H1 (cell line): ENCODE results near the gene FGD5. TPM values are rescaled to one million over a fixed set of nuclear protein-coding genes. Genes with fewer than 3 reads are reported as not detected.

Experiments used
- CTCF ChIA-PET: fragments of 300-600 bp; sonication (Branson Sonifier 250); formaldehyde crosslinking; loops from one replicate; lab custom pipeline; 2021; ENCODE audit not compliant: partially characterized antibody; lab: Charles Lee
- POLR2A ChIA-PET: fragments of 300-600 bp; sonication (Branson Sonifier 250); formaldehyde crosslinking; loops from one replicate; lab custom pipeline; 2021; ENCODE audit warnings: inconsistent platforms; ENCODE audit not compliant: partially characterized antibody; lab: Charles Lee
- DNase-seq, 2 experiments: peaks; one replicate each; pipeline versions ENCODE4 v3.0.0 to v3.0.0-alpha.2; 2010 to 2022; ENCODE audit warnings: low spot score in 2 of 2, low read depth in 1 of 2, mixed read lengths in 1 of 2
- FAIRE-seq: peaks from 2 replicates; lab custom pipeline; 2011; peaks lifted over from hg19 to GRCh38; lab: Jason Lieb, UNC
- H2AFZ ChIP-seq: 2 replicates; pipeline ENCODE4 v1.8.1; 2012; ENCODE audit warnings: low read length, inconsistent platforms
- H2AK5ac ChIP-seq: 2 replicates; pipeline ENCODE4 v1.6.1; 2013; ENCODE audit warnings: low read depth, low read length
- H2BK120ac ChIP-seq: replicated peaks from 2 replicates; pipeline ENCODE3; 2013; ENCODE audit warnings: low read depth, low read length, inconsistent platforms
- H2BK12ac ChIP-seq: 2 replicates; pipeline ENCODE4 v1.6.1; 2013; ENCODE audit warnings: low read depth, low read length
- H2BK15ac ChIP-seq: 2 replicates; pipeline ENCODE4 v1.6.1; 2013; ENCODE audit warnings: low read length
- H2BK20ac ChIP-seq: 2 replicates; pipeline ENCODE4 v1.6.1; 2013; ENCODE audit warnings: low read length
- H2BK5ac ChIP-seq: 2 replicates; pipeline ENCODE4 v1.6.1; 2013; ENCODE audit warnings: low read depth, low read length
- H3K14ac ChIP-seq: 2 replicates; pipeline ENCODE4 v1.6.1; 2013; ENCODE audit warnings: inconsistent platforms; ENCODE audit not compliant: insufficient read length
- H3K18ac ChIP-seq: 2 replicates; pipeline ENCODE4 v1.6.1; 2013; ENCODE audit warnings: low read length; ENCODE audit errors: extremely low read depth
- H3K23ac ChIP-seq: 2 replicates; pipeline ENCODE4 v1.6.1; 2013; ENCODE audit warnings: inconsistent platforms; ENCODE audit not compliant: insufficient read length
- H3K23me2 ChIP-seq: 2 replicates; pipeline ENCODE4 v1.6.1; 2013; ENCODE audit warnings: low read depth, low read length
- H3K27ac ChIP-seq: 2 replicates; pipeline ENCODE4 v1.6.1; 2011; ENCODE audit warnings: low read depth, low read length, inconsistent platforms
- H3K27me3 ChIP-seq, 4 experiments: replicated peaks in 1 of 4; 1 replicate in 1 of 4; 2 replicates in 3 of 4; pipeline versions ENCODE4 v1.6.1 to v1.8.1; 2011 to 2013; ENCODE audit warnings: low read length in 3 of 4, mild to moderate bottlenecking in 3 of 4, inconsistent platforms in 2 of 4, mixed read lengths in 2 of 4, moderate library complexity in 1 of 4; ENCODE audit not compliant: control insufficient read depth in 3 of 4, insufficient read depth in 3 of 4; ENCODE audit errors: extremely low read depth in 1 of 4
- H3K36me3 ChIP-seq, 4 experiments: 2 replicates each; pipeline versions ENCODE4 v1.6.1 to v1.8.1; 2011 to 2013; ENCODE audit warnings: mild to moderate bottlenecking in 4 of 4, low read length in 3 of 4, moderate library complexity in 2 of 4, control low read depth in 1 of 4, inconsistent platforms in 1 of 4; ENCODE audit not compliant: insufficient read depth in 4 of 4, control insufficient read depth in 2 of 4
- H3K4ac ChIP-seq: replicated peaks from 2 replicates; pipeline ENCODE3; 2013; ENCODE audit warnings: low read length, low read depth, mixed read lengths, inconsistent platforms; ENCODE audit not compliant: insufficient read length
- H3K4me1 ChIP-seq, 4 experiments: replicated peaks in 1 of 4; 1 replicate in 1 of 4; 2 replicates in 3 of 4; pipeline versions ENCODE4 v1.6.1 to v1.8.1; 2011 to 2013; ENCODE audit warnings: low read length in 3 of 4, inconsistent platforms in 2 of 4, mixed read lengths in 1 of 4; ENCODE audit not compliant: insufficient read depth in 4 of 4, control insufficient read depth in 3 of 4
- H3K4me2 ChIP-seq, 2 experiments: 2 replicates each; pipeline versions ENCODE4 v1.6.1 to v1.8.1; 2011 to 2013; ENCODE audit warnings: low read depth in 2 of 2, low read length in 2 of 2, control low read depth in 1 of 2, inconsistent platforms in 1 of 2, mild to moderate bottlenecking in 1 of 2; ENCODE audit not compliant: insufficient read depth in 1 of 2
- H3K4me3 ChIP-seq, 4 experiments: fragments of 200-600, 300-600 bp in 1 of 4; sonication (generic), shearing (Covaris generic), sonication (Bioruptor Twin) in 1 of 4; 2 replicates each; pipeline versions ENCODE4 v1.5.1 to v1.8.1; 2011 to 2016; ENCODE audit warnings: low read length in 4 of 4, low read depth in 3 of 4, control low read depth in 2 of 4, inconsistent platforms in 2 of 4, mild to moderate bottlenecking in 2 of 4, mixed read lengths in 1 of 4, moderate library complexity in 1 of 4; ENCODE audit not compliant: insufficient read depth in 2 of 4; ENCODE audit errors: extremely low read depth in 1 of 4
- H3K56ac ChIP-seq: replicated peaks from 2 replicates; pipeline ENCODE3; 2013; ENCODE audit warnings: low read depth, mild to moderate bottlenecking, mixed read lengths, low read length, inconsistent platforms; ENCODE audit not compliant: insufficient read length
- H3K79me1 ChIP-seq: 2 replicates; pipeline ENCODE4 v1.6.1; 2013; ENCODE audit warnings: low read depth, low read length, control low read depth
- H3K79me2 ChIP-seq, 2 experiments: 2 replicates each; pipeline versions ENCODE4 v1.6.1 to v1.8.1; 2012 to 2013; ENCODE audit warnings: low read length in 2 of 2, mild to moderate bottlenecking in 2 of 2, inconsistent platforms in 1 of 2; ENCODE audit not compliant: insufficient read depth in 2 of 2, control insufficient read depth in 1 of 2
- H3K9ac ChIP-seq, 4 experiments: replicated peaks in 1 of 4; 1 replicate in 1 of 4; 2 replicates in 3 of 4; pipeline versions ENCODE4 v1.6.1 to v1.8.1; 2011 to 2013; ENCODE audit warnings: low read depth in 3 of 4, low read length in 3 of 4, control low read depth in 2 of 4, mild to moderate bottlenecking in 2 of 4, moderate library complexity in 2 of 4, inconsistent platforms in 1 of 4; ENCODE audit errors: extremely low read depth in 1 of 4
- H3K9me3 ChIP-seq, 2 experiments: 2 replicates each; pipeline versions ENCODE4 v1.6.1 to v1.8.1; 2012 to 2013; ENCODE audit warnings: mild to moderate bottlenecking in 2 of 2, moderate library complexity in 2 of 2, control low read depth in 1 of 2, inconsistent platforms in 1 of 2, low read depth in 1 of 2, low read length in 1 of 2, mixed read lengths in 1 of 2; ENCODE audit not compliant: insufficient read depth in 2 of 2
- H4K20me1 ChIP-seq, 2 experiments: replicated peaks in 1 of 2; 2 replicates each; pipeline versions ENCODE3 to v1.8.1; 2011 to 2013; ENCODE audit warnings: inconsistent platforms in 2 of 2, low read length in 2 of 2, mild to moderate bottlenecking in 1 of 2; ENCODE audit not compliant: insufficient read depth in 2 of 2, control insufficient read depth in 1 of 2
- H4K5ac ChIP-seq: 2 replicates; pipeline ENCODE4 v1.6.1; 2013; ENCODE audit warnings: low read length, low read depth, mixed read lengths, inconsistent platforms; ENCODE audit not compliant: insufficient read length
- H4K8ac ChIP-seq: 2 replicates; pipeline ENCODE4 v1.8.0; 2013; ENCODE audit warnings: mild to moderate bottlenecking, moderate library complexity, low read length, inconsistent platforms; ENCODE audit not compliant: insufficient read depth; ENCODE audit errors: extremely low read depth
- H4K91ac ChIP-seq: replicated peaks from 2 replicates; pipeline ENCODE3; 2013; ENCODE audit warnings: low read length, mixed read lengths, inconsistent platforms; ENCODE audit not compliant: insufficient read length
- ASH2L ChIP-seq: fragments of 200-600, 300-600 bp; sonication (generic); IDR thresholded peaks from one replicate; pipeline ENCODE4 v1.7.1; 2017; ENCODE audit warnings: low read length
- BCL11A ChIP-seq, 2 experiments: IDR thresholded peaks; one replicate each; pipeline ENCODE4 v1.6.1; 2011; ENCODE audit warnings: low read depth in 2 of 2, low read length in 2 of 2, mild to moderate bottlenecking in 2 of 2
- GABPA ChIP-seq: IDR thresholded peaks from 2 replicates; pipeline ENCODE4 v1.6.1; 2011; ENCODE audit warnings: mild to moderate bottlenecking, low read length, moderate library complexity, borderline replicate concordance; ENCODE audit not compliant: insufficient read depth
- HDAC2 ChIP-seq, 2 experiments: fragments of 300-600 bp in 1 of 2; sonication (generic) in 1 of 2; IDR thresholded peaks; 2 replicates each; pipeline ENCODE4 v1.6.1; 2011 to 2012; ENCODE audit warnings: low read depth in 2 of 2, low read length in 2 of 2, mild to moderate bottlenecking in 2 of 2, moderate library complexity in 2 of 2, borderline replicate concordance in 1 of 2, inconsistent platforms in 1 of 2
- JUND ChIP-seq: IDR thresholded peaks from 2 replicates; pipeline ENCODE4 v1.6.1; 2011; ENCODE audit warnings: mild to moderate bottlenecking, improper control_type of control experiment, low read length
- KDM4A ChIP-seq: IDR thresholded peaks from one replicate; pipeline ENCODE4 v1.7.1; 2012; ENCODE audit warnings: low read depth, mild to moderate bottlenecking, moderate library complexity, low read length, inconsistent platforms; ENCODE audit not compliant: severe bottlenecking
- PHF8 ChIP-seq: fragments of 200-600 bp; sonication (generic); conservative IDR thresholded peaks from 2 replicates; pipeline ENCODE4 v1.7.1; 2012; ENCODE audit warnings: low read depth, mild to moderate bottlenecking, inconsistent platforms, low read length, moderate library complexity
- SP1 ChIP-seq: IDR thresholded peaks from 2 replicates; pipeline ENCODE4 v1.6.1; 2011; ENCODE audit warnings: low read depth, low read length
- SRF ChIP-seq: IDR thresholded peaks from 2 replicates; pipeline ENCODE4 v1.6.1; 2011; ENCODE audit warnings: mild to moderate bottlenecking, low read depth, low read length, moderate library complexity
- TAF1 ChIP-seq: IDR thresholded peaks from 2 replicates; pipeline ENCODE4 v1.6.1; 2011; ENCODE audit warnings: mild to moderate bottlenecking, low read depth, low read length
- TAF7 ChIP-seq: optimal IDR thresholded peaks from 2 replicates; pipeline ENCODE3; 2011; ENCODE audit warnings: low read depth, mild to moderate bottlenecking, inconsistent platforms, low read length, moderate library complexity, borderline replicate concordance
- TEAD4 ChIP-seq: IDR thresholded peaks from 2 replicates; pipeline ENCODE4 v1.6.1; 2012; ENCODE audit warnings: low read depth, low read length, inconsistent platforms, mixed read lengths
- WGBS, 2 experiments: shearing (Covaris generic) in 1 of 2; methylation state at CpG; one replicate each; pipeline versions ENCODE4 v1.1.6 to v1.1.7; 2013 to 2015; ENCODE audit warnings: low lambda C conversion rate in 2 of 2, mixed read lengths in 2 of 2, inconsistent platforms in 1 of 2, low coverage in 1 of 2, missing lambda C conversion rate in 1 of 2; ENCODE audit not compliant: insufficient replicate concordance in 2 of 2, insufficient coverage in 1 of 2, insufficient read length in 1 of 2; ENCODE audit errors: extremely low coverage in 1 of 2, missing lambda C conversion rate in 1 of 2; 5-methylcytosine and 5-hydroxymethylcytosine counted together
- polyA plus RNA-seq, 7 experiments: library from polyadenylated mRNA; depleted of rRNA in 3 of 7; stranded (reverse) in 5 of 7; unstranded in 2 of 7; fragments of >200 nt in 5 of 7; fragments of 200-250 nt in 2 of 7; gene quantifications; 1 replicate in 5 of 7; 2 replicates in 1 of 7; 4 replicates in 1 of 7; pipeline versions ENCODE4 v1.2.1 to v1.2.3, GENCODE V29; 2011 to 2013; ENCODE audit warnings: missing spikeins in 2 of 7, mixed read lengths in 2 of 7
- total RNA-seq: library from RNA; stranded (reverse); fragmentation: NEBNext Ultra II Directional; extraction: Animal tissue kit (Norgen Biotek cat#: 25700); gene quantifications from 2 replicates; pipeline ENCODE4 v1.2.1, GENCODE V29; 2021

Gene FGD5
- total and polyA plus RNA-seq, 2 of the 8 experiments (the other 6 are each of a cell fraction or from before 2014, with no cell fraction given) = 4.7 to 14.3 TPM

GRCh38 chr3:14879211-14879874, 60.6 kb downstream of the FGD5 start:
- Histone ChIP-seq H2AFZ (no peak overlapping the region), H3K4ac (no peak overlapping the region), H3K4me1 (peaks cover 0 to 21% (median 12%) of the 10 kb centered on the region in 4 experiments; a peak in 6 of 7 replicates), H3K4me3 (no peak overlapping the region; a peak in 1 of 8 replicates), H3K36me3 (no peaks in the 10 kb centered on the region), H3K4me2 (peak overlapping the region in 1 of 2 experiments; percentile 48; a peak in 3 of 4 replicates), H2AK5ac (no peak overlapping the region), H4K8ac (no peak overlapping the region), H3K18ac (no peak overlapping the region), H4K5ac (no peak overlapping the region), H2BK20ac (peak overlapping the region; percentile 61; the same call in 1 of the 2 replicates), H3K14ac (no peak overlapping the region), H2BK12ac (peak overlapping the region; percentile 39; the same call in 1 of the 2 replicates), H4K91ac (no peak overlapping the region), H3K23me2 (no peaks in the 10 kb centered on the region), H3K79me2 (no peaks in the 10 kb centered on the region), H2BK15ac (peak overlapping the region; percentile 29; the same call in 1 of the 2 replicates), H3K56ac (no peak overlapping the region), H3K9ac (no peak overlapping the region), H4K20me1 (no peaks in the 10 kb centered on the region), H3K27ac (no peak overlapping the region), H3K79me1 (no peaks in the 10 kb centered on the region), H3K9me3 (no peaks in the 10 kb centered on the region), H2BK5ac (peak overlapping the region; percentile 73; the same call in 1 of the 2 replicates), H3K23ac (no peak overlapping the region), H2BK120ac (no peak overlapping the region), H3K27me3 (no peaks in the 10 kb centered on the region)
- CTCF ChIA-PET = interaction anchor here (0.8 to 1.2 kb wide), 2 partner anchors 30 to 86 kb away, joined by 3 to 4 read pairs; no protein-coding TSS in a partner anchor
- DNase-seq (no peak), FAIRE-seq (peak; percentile 72)
- WGBS, 2 experiments = 67% methylated on average over 12 of the region's 12 CpGs; no CpG with 5 or more reads in 1 of the 2 experiments
- POLR2A ChIA-PET = interaction anchor here (1.0 kb wide), 1 partner anchor 32 kb away, joined by 3 read pairs; no protein-coding TSS in a partner anchor
- TF ChIP-seq SP1 = peak; percentile 54
- no peak for TF ChIP-seq GABPA
- TF ChIP-seq KDM4A = no peak
- TF ChIP-seq HDAC2 (IDR thresholded peaks at IDR 0.05; ENCODE audit: borderline replicate concordance in 1 of 2, low read depth in 2 of 2, low read length in 2 of 2) = no peak
- TF ChIP-seq BCL11A (IDR thresholded peaks at IDR 0.05; ENCODE audit: low read depth in 2 of 2, low read length in 2 of 2) = no peak
- TF ChIP-seq TAF7 = no peak
- no peak for TF ChIP-seq TEAD4
- no peak for TF ChIP-seq PHF8
- TF ChIP-seq JUND = no peak
- peak; percentile 80 for TF ChIP-seq ASH2L
- no peak for TF ChIP-seq SRF
- no peak for TF ChIP-seq TAF1
